ENCODE measurements around the gene OAT. TPM values are rescaled to one million over a fixed set of nuclear protein-coding genes. Genes with fewer than 3 reads are reported as not detected.
"Not testable (repeated sequence)": the region's sequence is repeated elsewhere in the genome, so short reads cannot be mapped to it uniquely, and the experiment has no call there.

OAT gene
- total and polyA plus RNA-seq, 10 of the 15 experiments (the other 5 are each of a cell fraction or from before 2014, with no cell fraction given): 1.2 to 9.8 (median 1.6) TPM

- TF ChIP-seq CUX1 (IDR thresholded peaks at IDR 0.05; ENCODE audit: insufficient replicate concordance, low read depth, low read length): no peak
- peak; percentile 33; the same call in 1 of the 2 replicates for TF ChIP-seq JUNB (IDR thresholded peaks at IDR 0.05)
Observed at GRCh38 chr10:124436191-124436638, 17.5 kb upstream of the OAT start (continued).

GRCh38 chr10:124435683-124436082 lies 17.0 kb upstream of the OAT start:
- H2AFZ ChIP-seq (ENCODE audit: control insufficient read depth, low read depth, low read length); H3K4me3 ChIP-seq; SMC1A ChIA-PET (ENCODE audit: uncharacterized antibody, unreplicated experiment); H3K79me2 ChIP-seq (ENCODE audit: control insufficient read depth, insufficient read depth, low read length); H4K20me1 ChIP-seq (ENCODE audit: control insufficient read depth, insufficient read depth); in situ Hi-C loops (cut with MboI); H3K9ac ChIP-seq (ENCODE audit: control insufficient read depth, insufficient read depth, low read length); RAD21 ChIA-PET (ENCODE audit: unreplicated experiment); H3K9me3 ChIP-seq (replicated peaks; ENCODE audit: control insufficient read depth, insufficient read depth, low read length); H3K27me3 ChIP-seq (replicated peaks in 1 of 2; ENCODE audit: control insufficient read depth in 2 of 2, insufficient read depth in 2 of 2, low read length in 1 of 2); H3K36me3 ChIP-seq (ENCODE audit: control insufficient read depth in 2 of 2, insufficient read depth in 2 of 2, low read length in 1 of 2); CTCF ChIA-PET; DNase-seq (ENCODE audit: low read depth, low spot score); H3K27ac ChIP-seq (ENCODE audit: control insufficient read depth, insufficient read depth); ATAC-seq; FAIRE-seq; BruUV-seq (replicated peaks); intact Hi-C loops (cut with micrococcal nuclease; ENCODE audit: unreplicated experiment): not testable (repeated sequence)
- POLR2A ChIA-PET: interaction anchor here (0.6 kb wide), 1 partner anchor 28 kb away, joined by 3 read pairs; no protein-coding TSS in a partner anchor
- WGBS (ENCODE audit: insufficient coverage, insufficient replicate concordance, low lambda C conversion rate, missing lambda C conversion rate): 96% methylated on average over 4 of the region's 4 CpGs
- peak overlapping the region; percentile 40 for H3K4me2 ChIP-seq (ENCODE audit: control insufficient read depth, insufficient read depth)
- H3K4me1 ChIP-seq (ENCODE audit: control insufficient read depth, insufficient read depth, low read length): peaks cover 14% of the 10 kb centered on the region

Data from GM12878 (cell line).